HL-60 (cell line): ENCODE data around the gene JMJD4.

Source experiments
- CTCF ChIP-seq: IDR thresholded peaks from one replicate; pipeline ENCODE4 v1.5.1; 2011; ENCODE audit warnings: low read length, control low read depth, inconsistent platforms; ENCODE audit not compliant: insufficient read depth
- GABPA ChIP-seq: IDR thresholded peaks from 2 replicates; pipeline ENCODE4 v1.6.1; 2012; ENCODE audit warnings: low read depth
- POLR2AphosphoS5 ChIP-seq: IDR thresholded peaks from 2 replicates; pipeline ENCODE4 v1.6.1; 2012; ENCODE audit warnings: low read depth
- REST ChIP-seq: IDR thresholded peaks from 2 replicates; pipeline ENCODE4 v1.6.1; 2012; ENCODE audit warnings: low read depth; ENCODE audit not compliant: insufficient replicate concordance
- SPI1 ChIP-seq: IDR thresholded peaks from 2 replicates; pipeline ENCODE4 v1.6.1; 2012; ENCODE audit warnings: low read depth, mild to moderate bottlenecking, borderline replicate concordance

- TF ChIP-seq CTCF (no peak), POLR2AphosphoS5 (no peak), GABPA (no peak), REST (no peak), SPI1 (no peak)
Measured at GRCh38 chr1:227726924-227727599, 8.0 kb downstream of the JMJD4 start.
